Superior temporal gyrus (tissue), 1 donor: ENCODE data around the gene P3R3URF.

Experiments used
- DNase-seq: peaks from one replicate; pipeline ENCODE4 v3.0.0-alpha.2; 2016; ENCODE audit errors: extremely low spot score

The P3R3URF gene

DNA sequence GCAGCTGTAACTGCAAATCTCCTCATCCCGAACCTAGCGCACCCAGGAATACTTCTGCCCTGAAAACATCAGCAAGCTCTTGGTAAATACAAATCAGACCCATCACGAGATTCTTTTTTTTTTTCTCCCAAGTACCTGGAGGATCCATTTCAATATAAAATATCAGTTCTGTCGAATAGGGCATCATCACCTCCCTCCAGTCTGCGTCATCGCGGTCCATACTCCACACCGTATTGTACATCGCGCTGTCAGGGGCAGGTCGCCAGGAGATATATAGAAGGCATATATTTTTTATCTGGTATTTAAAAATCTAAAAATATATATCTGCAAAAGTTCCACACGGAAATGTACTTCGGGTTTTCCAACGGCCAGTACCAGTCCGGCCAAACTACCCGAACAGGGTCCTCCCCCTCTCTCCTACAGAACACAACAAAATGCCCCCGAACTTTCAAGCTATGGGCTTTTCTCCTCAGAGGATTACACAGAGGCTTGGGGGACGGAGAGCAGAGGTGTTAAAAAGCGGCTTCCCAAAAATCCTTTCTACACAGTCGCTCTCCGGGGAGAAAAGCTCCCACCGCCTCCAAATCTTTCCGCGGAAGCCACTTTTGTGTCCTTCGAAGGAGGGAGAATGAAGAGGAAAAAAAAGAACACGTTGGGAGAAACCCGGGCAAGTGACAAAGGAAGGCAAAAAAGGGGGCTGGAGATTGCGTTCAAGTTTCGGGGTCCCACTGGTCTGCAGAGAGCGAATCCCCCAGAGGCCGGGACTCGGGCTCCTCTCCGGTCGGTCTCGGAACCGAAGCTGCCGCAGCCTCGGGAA is 44.4 kb downstream of the P3R3URF start:
- DNase-seq, result peak; percentile 57

DNA sequence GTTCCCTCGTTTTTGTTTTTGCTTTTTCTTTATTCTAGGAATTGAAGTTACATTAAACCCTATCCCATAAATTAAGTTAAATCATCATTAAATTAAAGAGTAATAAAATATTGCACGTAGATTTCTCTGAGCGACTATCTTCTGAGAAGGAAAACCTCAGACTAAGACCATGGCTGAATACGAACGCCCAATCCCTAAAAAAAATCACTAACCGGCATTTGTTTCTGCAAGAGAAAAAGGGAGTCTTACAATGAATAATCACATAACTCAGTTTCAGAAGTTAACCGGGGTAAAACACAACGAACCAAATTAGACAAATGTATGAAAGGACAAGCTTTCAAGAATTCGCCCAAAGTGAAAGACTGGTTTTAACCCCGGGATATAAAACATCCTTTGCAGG is 45.2 kb downstream of the P3R3URF start:
- peak; percentile 55 for DNase-seq

DNA sequence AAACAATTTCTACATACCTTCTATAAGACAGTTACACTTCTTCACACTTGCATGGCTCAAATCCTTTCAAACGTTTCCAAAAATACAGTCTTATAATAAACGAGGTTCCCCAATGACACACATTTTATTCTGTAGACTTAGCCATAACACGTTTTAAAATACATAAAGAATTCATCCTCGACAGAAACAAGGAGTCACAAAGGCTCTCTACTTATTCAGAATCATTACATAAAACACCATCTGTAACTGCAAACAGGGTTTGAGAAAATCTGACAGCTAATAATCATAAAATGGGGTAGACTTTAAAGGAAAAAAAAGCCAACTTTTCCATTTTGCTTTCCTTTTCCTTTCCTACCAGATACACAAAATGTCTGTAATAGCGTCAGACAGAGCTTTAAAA is 45.7 kb downstream of the P3R3URF start:
- DNase-seq, result peak; percentile 52

DNA sequence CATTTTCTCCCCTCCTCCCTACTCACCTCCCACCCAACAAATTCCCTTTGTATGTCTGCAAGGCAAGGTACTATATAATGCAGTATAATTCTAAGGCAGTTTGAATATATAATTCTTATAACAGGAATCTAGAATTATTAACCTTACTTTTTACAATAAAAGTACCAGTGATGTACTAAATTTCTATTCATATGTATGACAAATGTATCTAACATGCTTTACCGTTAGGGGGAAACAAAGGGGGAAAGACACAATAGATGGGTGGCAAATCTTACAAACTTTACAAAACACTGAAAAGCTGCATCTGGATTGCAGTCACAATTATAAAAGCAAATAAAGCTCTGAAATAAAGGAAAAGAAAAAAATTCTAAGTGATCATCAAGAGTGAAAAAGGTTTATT is 46.2 kb downstream of the P3R3URF start:
- no peak for DNase-seq

DNA sequence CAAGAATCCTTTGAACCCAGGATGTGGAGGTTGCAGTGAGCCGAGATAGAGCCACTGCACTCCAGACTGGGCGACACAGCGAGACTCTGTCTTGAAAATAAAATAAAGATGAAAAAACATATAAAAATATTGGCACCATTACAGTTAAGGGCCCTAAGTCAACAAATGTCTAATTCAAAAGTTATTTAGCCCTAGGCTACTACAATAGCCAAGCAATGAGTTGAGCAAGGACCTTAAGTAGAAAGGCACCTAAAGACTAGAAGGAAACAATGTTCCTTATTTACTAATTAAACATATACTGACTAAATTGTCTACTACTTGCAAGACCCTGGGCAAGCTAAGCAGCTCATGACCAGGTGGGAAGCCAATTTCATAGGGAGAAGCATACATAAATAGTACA is 47.9 kb downstream of the P3R3URF start:
- DNase-seq, result no peak
